Measurements from ENCODE around the gene GGT5. TPM values are rescaled to one million over a fixed set of nuclear protein-coding genes. Genes with fewer than 3 reads are reported as not detected.
A peak's percentile ranks its signal among the peaks of the same experiment; 100 is the strongest.

GGT5 gene
- total and polyA plus RNA-seq, 2 of the 13 experiments (the other 11 are each of a cell fraction or from before 2014, with no cell fraction given), result 0.69 to 3.1 TPM

GRCh38 chr22:24214467-24215285, 30.2 kb downstream of the GGT5 start:
- Histone ChIP-seq H3K4me2 (ENCODE audit: low read depth, low read length) (peak overlapping the region; percentile 67), H3K4me3 (replicated peaks in 1 of 3; ENCODE audit: insufficient read depth in 1 of 3, low read depth in 2 of 3, low read length in 3 of 3) (peak overlapping the region in 2 of 3 experiments; percentile 43 to 57; a peak in 3 of 6 replicates), H3K36me3 (replicated peaks in 1 of 2; ENCODE audit: control insufficient read depth in 1 of 2, insufficient read depth in 2 of 2, low read length in 2 of 2) (no peaks in the 10 kb centered on the region), H3K79me2 (ENCODE audit: insufficient read depth, low read length) (no peaks in the 10 kb centered on the region), H3K9ac (ENCODE audit: insufficient read depth, low read depth, low read length) (peak overlapping the region; percentile 12; the same call in 1 of the 2 replicates), H3K27me3 (ENCODE audit: control insufficient read depth in 1 of 2, insufficient read depth in 2 of 2, low read length in 2 of 2) (no peaks in the 10 kb centered on the region), H2AFZ (ENCODE audit: low read length) (peak overlapping the region; percentile 9), H3K4me1 (ENCODE audit: insufficient read depth, low read length) (peaks cover 32% of the 10 kb centered on the region), H3K27ac (ENCODE audit: extremely low read length, insufficient read depth, low read length) (no peak overlapping the region), H4K20me1 (ENCODE audit: insufficient read depth, low read length) (no peaks in the 10 kb centered on the region), H3K9me3 (ENCODE audit: low read length) (no peaks in the 10 kb centered on the region)
- DNase-seq (ENCODE audit: low spot score) (no peak), ATAC-seq (peak; percentile 86), FAIRE-seq (no peak)
- in situ Hi-C loops (cut with HindIII; ENCODE audit: extremely low pct_ligation_motif_present, low pct_unique_long_range_greater_than_20kb), result no loop called here
- BruUV-seq (replicated peaks), result no TSS peak
- 0 out of 2 replicates have a peak, but pooled peaks have one; percentile 20 for TF ChIP-seq ZNF274 (CRISPR knock-in tag; IDR thresholded peaks at IDR 0.05)
- TF ChIP-seq ZNF446 (CRISPR knock-in tag; IDR thresholded peaks at IDR 0.05), result no peak
- peak; percentile 49; the same call in 1 of the 2 replicates for TF ChIP-seq ZNF687 (CRISPR knock-in tag; IDR thresholded peaks at IDR 0.05)
- TF ChIP-seq ZBTB38 (CRISPR knock-in tag; IDR thresholded peaks at IDR 0.05), result 0 out of 2 replicates have a peak, but pooled peaks have one; percentile 12
- TF ChIP-seq MAX (IDR thresholded peaks at IDR 0.05), result 0 out of 2 replicates have a peak, but pooled peaks have one; percentile 15
- TF ChIP-seq ZSCAN25 (CRISPR knock-in tag; IDR thresholded peaks at IDR 0.05), result 0 out of 2 replicates have a peak, but pooled peaks have one; percentile 36
- TF ChIP-seq ETV6 (CRISPR knock-in tag; conservative IDR thresholded peaks at IDR 0.05), result no peak
- TF ChIP-seq TFDP1 (CRISPR knock-in tag; IDR thresholded peaks at IDR 0.05; ENCODE audit: borderline replicate concordance), result no peak
- TF ChIP-seq CTCF (CRISPR knock-in tag; IDR thresholded peaks at IDR 0.05), result 0 out of 2 replicates have a peak, but pooled peaks have one; percentile 30
- TF ChIP-seq PRDM10 (CRISPR knock-in tag; IDR thresholded peaks at IDR 0.05; ENCODE audit: low read depth), result peak; percentile 97
- TF ChIP-seq ZNF598 (CRISPR knock-in tag; IDR thresholded peaks at IDR 0.05; ENCODE audit: borderline replicate concordance), result 0 out of 2 replicates have a peak, but pooled peaks have one; percentile 21
- ChIA-PET CTCF (ENCODE audit: low intra/inter-chr PET ratio, low total read pairs) (no interaction called here), POLR2A (interaction anchor here (0.8 to 1.4 kb wide), 2 partner anchors 14 to 16 kb away, joined by 3 read pairs; no protein-coding TSS in a partner anchor)
- intact Hi-C loops (cut with micrococcal nuclease; ENCODE audit: unreplicated experiment), result no loop called here
- 49% methylated on average over 8 of the region's 12 CpGs for WGBS (ENCODE audit: low lambda C conversion rate)

Measured in HepG2 (cell line).